ENCODE measurements around the gene RPRD2.

Gene RPRD2

DNA sequence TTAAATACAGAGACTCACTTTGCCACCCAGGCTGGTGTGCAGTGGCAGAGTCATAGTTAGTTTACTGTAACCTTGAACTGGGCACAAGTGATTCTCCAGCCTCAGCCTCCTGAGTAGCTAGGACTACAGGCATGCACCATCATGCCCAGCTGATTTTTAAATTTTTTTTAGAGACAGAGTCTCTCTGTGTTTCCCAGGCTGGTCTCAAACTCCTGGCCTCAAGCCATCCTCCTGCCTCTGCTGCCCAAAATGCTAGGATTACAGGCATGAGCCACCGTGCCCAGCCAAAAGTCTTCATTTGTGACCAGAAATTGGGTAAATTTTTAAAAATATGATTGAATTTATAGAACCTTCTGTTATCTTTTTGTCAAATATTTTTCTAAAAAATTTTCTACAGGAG, 105.3 kb downstream of the RPRD2 start:
- FAIRE-seq = no peak

DNA sequence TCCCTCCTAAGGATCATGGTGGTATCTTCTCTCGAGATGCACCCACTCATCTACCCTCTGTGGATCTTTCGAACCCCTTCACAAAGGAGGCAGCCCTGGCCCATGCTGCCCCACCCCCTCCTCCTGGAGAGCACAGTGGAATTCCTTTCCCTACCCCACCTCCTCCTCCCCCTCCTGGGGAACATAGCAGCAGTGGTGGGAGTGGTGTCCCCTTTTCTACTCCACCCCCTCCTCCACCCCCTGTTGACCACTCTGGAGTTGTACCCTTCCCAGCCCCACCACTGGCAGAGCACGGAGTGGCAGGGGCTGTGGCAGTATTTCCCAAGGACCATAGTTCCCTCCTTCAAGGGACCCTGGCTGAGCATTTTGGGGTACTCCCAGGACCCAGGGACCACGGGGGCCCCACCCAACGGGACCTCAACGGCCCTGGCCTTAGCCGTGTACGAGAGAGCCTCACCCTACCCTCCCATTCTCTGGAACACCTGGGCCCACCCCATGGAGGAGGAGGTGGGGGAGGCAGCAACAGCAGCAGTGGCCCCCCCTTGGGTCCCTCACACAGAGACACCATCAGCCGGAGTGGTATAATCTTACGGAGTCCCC, 108.8 kb downstream of the RPRD2 start:
- FAIRE-seq = no peak
- no peak for DNase-seq (ENCODE audit: low spot score)

More for the DNA sequence above, 105.3 kb downstream of the RPRD2 start:
- no peak for DNase-seq (ENCODE audit: low spot score)

DNA sequence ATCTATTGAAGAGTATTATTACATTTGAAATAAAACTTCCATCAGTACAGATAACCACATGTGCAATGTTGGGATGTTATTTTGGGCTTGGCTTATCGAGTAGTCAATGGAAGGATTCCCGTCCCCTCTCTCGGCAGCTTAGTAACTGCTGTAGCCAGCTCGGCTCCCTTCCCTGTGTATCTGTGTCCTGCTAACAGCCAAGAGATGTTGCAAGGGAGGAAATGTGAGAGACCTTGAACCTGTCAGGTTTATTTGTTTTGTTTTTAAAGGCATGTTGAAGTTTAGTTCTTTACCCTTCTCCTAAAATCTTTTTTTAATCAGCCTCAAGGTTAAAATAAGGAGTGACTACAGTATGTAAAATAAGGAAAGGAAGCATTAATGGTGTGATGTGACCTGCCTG, 109.7 kb downstream of the RPRD2 start:
- FAIRE-seq = no peak
- DNase-seq (ENCODE audit: low spot score) = no peak

DNA sequence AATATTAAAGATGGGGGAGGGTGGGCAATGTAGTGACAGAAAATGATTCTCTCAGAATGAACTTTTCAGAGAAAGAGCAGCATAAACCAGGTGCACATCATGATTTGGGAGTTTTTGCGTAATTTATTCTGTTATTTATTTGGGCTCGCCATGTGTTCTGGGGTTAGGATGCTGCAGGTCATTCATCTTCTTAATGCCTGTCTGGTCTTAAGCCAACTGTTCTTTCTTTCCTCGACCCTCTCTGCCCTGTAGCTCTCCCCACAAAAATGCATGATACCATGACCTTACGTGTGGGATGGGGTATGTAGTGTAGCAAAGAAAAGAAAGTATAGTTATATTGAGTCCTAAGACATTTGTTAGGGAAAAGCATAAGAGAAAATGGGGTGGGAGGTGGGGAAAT, 110.9 kb downstream of the RPRD2 start:
- DNase-seq (ENCODE audit: low spot score) (no peak), FAIRE-seq (no peak)

DNA sequence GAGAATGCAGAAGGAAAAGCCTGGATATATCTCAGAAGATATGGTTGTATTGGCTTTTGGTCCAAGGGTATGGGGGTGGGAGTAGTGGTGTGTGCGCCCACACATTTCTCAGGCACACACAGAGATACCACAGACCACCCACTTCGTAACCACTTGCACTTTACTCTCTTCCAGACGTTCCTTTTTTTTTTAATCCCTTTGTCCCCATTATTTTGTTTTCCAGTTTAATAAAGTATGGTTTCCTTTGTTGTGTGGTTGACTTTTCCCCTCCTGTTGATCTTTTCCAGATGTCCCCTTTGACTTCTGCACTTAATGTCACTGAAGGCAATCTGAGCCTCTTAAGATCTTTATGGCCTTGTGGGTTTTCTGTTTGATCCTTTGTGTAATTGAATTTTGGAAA, 112.8 kb downstream of the RPRD2 start:
- FAIRE-seq = no peak
- no peak for DNase-seq (ENCODE audit: low spot score)

DNA sequence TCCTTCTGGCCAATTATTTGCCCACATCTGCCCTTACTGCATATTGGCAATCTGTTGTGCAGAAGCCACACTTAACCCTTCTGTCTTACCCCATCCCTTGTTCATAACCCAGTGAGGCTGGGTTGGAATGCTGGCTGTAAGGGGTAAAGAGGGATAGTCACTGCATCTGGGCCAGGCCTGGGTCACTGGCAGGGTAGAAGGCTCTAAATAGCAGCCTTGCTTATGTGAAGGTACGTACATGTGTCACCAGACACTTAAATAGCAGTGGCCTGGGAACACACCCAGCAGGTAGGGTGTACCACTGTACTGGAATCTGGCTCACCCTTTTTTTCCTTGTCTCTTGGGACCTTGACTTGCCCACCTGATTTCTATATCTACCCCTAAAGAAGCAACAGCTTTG, 113.4 kb downstream of the RPRD2 start:
- DNase-seq (ENCODE audit: low spot score) (no peak), FAIRE-seq (no peak)

DNA sequence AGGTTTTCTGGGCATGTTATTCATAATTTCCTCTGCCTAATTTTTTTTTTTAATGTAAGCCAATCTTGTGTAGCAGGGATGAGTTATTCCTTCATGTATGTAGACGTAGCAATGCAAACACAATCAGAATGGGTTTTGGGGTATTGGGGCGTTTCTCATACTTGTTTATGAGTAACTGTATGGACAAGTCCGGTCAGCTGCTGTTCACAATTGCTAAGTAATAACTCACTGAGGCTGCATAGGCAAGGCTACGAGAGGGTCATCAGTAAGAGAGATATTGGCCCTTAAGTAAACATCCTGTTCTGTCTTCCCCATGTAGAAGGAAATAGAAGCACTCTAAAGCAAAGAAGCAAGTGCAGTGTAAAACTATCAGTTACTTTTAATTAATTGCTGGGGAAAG, 113.8 kb downstream of the RPRD2 start:
- no peak for DNase-seq (ENCODE audit: low spot score)
- FAIRE-seq = no peak

DNA sequence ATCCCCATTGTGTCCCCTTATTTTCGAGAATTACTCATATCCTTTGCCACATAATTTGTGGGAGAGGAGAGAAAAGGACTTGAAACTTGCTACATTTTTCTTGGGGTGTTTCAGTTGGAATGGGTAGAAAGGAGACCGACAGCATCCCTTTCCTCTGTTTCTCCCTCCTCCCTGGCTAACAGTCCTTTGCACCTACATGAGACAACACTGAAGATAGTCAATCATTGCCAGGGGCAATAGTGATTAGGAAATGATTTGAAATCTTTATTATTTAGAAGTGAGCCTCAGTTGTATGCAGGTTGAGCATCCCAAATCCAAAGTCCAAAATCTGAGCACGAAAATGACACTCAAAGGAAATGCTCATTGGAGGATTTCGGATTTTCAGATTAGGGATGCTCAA, 115.4 kb downstream of the RPRD2 start:
- no peak for FAIRE-seq
- no peak for DNase-seq (ENCODE audit: low spot score)

DNA sequence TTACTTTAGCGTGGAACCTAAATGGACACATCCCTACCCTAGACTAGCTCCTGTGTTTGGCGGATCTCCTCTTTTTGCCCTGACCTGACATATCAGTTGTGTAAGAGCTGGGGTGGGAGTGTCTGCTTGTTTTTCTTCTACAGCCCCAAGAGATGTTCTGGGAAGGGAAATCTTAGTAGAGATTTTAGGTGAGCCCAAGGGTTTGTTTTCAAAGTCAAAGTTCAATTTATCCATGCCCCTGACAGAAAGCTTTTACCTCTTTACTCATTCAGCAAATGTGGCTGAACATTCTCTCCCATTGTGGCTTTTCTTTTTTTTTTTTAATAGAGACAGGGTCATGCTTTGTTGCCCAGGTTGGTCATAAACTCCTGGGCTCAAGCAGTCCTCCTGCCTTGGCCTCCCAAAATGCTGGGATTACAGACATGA, 116.0 kb downstream of the RPRD2 start:
- DNase-seq (ENCODE audit: low spot score) (no peak), FAIRE-seq (no peak)

DNA sequence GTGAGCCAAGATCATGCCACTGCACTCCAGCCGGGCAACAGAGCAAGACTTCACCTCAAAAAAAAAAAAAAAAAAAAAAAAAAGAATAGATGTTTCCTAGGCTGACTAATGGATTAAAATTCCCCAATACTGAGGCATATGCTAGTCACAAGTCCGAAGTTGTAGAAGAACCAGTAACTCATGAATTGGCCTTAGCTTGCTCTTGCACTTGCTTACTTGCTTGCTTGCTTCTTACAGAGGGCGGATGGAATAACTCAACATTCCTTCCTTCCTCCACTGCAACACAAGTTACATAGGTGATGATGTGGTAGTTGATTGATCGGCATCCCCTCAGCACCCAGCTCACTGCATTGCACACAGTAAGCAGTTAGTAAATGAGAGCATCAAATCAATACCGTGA, 120.5 kb downstream of the RPRD2 start:
- DNase-seq (ENCODE audit: low spot score) (peak; percentile 26), FAIRE-seq (no peak)

DNA sequence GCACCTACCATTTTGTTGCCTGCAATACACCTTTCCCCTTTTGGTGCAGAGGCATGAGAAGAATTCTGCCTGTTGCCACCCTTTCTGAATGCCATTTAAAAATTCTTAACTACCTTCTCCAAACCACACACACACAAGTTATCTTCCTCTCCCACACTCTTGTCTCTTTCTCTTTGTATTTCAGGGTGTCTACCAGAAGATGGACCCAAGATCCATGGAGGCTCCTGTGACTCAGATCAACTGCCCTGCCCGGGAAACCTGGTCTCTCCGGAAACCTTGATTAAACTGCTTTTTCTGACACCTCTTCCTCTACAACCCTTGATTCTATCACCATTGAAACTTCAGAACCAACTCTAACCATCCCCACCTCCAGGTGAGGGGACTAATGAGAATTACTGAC, 120.9 kb downstream of the RPRD2 start:
- DNase-seq (ENCODE audit: low spot score) (peak; percentile 13), FAIRE-seq (no peak)

DNA sequence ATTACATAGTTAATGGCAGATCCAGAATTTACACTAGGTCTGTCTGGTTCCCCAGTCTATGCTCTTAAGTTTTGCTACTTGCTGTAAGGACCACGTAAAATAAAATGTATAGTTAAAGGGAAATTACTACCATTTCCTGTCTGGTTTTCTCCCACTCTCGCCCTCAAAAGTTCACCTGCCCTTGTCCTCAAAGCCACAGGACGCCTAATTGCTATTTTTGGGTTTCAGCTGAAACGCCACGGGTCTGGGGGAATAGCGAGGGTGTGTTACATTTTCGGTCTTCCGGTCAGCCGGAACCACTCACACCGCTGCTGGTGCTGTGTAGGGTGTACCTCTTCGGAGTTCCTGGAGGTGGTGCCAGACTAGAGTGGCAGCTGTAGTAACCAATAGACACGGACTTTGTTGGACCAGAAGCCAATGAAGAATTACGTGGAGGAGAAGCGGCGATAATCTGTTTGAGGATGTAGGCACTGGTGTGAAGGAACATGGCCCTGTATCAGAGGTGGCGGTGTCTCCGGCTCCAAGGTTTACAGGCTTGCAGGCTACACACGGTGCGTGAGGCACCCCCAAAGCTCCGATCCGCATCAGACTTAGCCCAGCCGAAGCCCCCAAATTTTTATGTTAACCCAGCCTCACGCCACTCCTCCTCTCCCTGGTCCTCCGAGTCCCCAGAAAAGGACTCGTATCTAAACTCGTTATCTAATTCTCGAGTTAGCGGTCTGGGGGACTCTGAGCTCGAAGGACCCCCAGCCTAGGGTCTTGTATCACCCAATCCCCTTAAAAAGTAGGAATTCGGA, 123.2 kb downstream of the RPRD2 start, which contains the start of gene TARS2:
Gene TARS2 (plus strand): TSS at position 454 of the 797 bp plus-strand sequence. CDS start 32 bp downstream, at position 486.
- DNase-seq (ENCODE audit: low spot score) (peak; percentile 99), FAIRE-seq (peak; percentile 83)

DNA sequence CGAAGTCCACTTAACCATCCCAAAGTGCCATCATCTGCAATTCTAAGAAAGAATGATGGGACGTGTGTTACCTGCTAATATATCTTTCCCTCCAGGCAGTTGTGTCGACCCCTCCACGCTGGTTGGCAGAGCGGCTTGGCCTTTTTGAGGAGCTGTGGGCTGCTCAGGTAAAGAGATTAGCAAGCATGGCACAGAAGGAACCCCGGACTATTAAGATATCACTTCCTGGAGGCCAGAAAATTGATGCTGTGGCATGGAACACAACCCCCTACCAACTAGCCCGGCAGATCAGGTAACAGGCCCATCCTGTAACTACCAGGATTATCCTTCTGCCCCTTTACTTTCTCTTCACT, 123.8 kb downstream of the RPRD2 start:
- DNase-seq (ENCODE audit: low spot score) (no peak), FAIRE-seq (no peak)

DNA sequence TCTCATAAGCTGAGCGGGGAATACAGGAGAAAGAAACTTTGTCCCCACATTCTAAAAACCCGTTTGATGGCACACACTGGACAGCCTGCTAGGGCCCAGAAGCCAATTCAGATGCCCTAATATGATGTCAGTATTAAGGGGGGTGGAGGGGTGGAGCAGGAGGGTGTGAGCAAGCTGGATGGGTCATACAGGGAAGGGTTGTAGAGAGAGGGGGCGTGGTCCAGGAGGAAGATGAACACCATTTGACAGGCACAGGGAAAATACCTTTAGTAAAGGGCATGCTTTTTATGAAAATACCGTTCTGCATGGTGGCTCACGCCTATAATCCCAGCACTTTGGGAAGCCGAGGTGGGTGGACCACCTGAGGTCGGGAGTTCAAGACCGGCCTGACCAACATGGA, 129.2 kb downstream of the RPRD2 start:
- FAIRE-seq (no peak), DNase-seq (ENCODE audit: low spot score) (no peak)

DNA sequence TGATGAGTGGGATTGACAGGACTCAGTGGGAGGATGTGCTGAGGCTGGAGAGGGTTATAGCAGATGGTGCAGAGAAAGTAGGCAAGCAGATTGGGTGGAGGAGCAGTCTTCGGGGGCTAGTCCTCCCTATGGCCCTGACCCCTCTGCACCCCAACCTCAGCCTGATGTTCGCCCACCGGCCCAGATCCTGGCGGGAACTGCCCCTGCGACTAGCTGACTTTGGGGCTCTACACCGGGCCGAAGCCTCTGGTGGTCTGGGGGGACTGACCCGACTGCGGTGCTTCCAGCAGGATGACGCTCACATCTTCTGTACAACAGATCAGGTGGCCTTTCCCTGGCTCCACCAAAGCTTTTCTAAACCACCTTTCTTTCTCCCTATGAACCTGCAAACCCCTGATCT, 134.4 kb downstream of the RPRD2 start:
- FAIRE-seq = no peak
- DNase-seq (ENCODE audit: low spot score) = no peak

DNA sequence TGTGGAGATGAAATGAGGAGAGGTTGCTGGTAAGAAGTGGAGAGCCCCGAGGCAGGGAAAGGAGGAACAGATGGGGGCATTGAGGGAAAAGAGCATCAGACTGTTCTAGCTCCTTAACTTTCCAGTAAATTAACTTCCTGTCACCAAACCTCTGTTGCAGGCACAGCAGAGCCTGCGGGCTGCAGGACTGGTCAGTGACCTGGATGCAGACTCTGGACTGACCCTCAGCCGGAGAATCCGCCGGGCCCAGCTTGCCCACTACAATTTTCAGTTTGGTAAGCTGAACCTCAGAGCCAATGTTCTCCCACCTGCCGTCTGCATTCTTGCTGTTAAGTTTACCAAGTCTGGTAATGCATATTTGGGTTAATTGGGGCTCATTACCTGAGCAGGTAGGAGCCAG, 141.5 kb downstream of the RPRD2 start:
- no peak for FAIRE-seq

DNA sequence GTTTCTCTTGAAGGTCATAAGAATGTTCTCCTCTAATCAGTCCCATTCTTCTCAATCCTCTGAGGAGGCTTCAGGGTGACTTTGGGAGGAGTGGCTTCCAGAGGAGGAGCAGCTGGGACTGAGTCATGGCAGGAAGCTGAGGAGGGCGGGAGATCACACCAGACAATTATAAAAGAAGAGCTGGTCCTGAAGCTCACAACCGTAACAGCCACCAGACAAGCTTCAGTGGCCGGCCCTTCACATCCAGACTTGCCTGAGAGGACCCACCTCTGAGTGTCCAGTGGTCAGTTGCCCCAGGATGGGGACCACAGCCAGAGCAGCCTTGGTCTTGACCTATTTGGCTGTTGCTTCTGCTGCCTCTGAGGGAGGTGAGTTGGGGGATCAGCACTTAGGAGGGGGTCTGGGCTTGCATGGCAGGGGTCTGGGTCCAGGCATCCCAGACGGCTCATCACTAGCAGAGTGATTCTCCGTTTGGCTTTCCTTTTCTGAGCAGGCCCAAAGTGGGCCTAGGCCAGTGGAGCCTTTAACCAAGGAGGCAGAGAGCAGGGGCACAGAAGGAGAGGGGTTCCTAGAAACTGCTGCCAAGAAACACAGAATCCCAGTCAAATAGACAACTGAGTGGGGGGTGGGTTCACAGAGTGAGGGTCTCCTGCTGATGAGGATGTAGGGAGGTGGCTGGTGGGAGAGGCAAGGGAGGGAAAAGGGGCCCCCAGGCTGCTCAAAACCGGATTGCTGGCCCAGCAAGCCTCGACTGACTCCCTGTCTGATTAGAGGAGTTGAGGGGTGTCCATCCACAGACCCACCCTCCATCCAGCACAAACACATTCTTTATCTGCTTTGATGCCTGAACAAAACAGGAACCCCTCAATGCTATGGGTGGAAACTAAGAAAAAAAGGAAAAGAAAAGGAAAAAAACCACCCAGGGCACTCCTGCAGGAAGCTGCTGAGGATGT, 144.2 kb downstream of the RPRD2 start, which contains the start of gene ECM1:
Gene ECM1 (plus strand): TSS at position 198 of the 953 bp plus-strand sequence. CDS start 101 bp downstream, at position 299.
- FAIRE-seq = peak; percentile 78
- DNase-seq (ENCODE audit: low spot score) = peak; percentile 72

More for the DNA sequence above, 141.5 kb downstream of the RPRD2 start:
- DNase-seq (ENCODE audit: low spot score) = no peak

DNA sequence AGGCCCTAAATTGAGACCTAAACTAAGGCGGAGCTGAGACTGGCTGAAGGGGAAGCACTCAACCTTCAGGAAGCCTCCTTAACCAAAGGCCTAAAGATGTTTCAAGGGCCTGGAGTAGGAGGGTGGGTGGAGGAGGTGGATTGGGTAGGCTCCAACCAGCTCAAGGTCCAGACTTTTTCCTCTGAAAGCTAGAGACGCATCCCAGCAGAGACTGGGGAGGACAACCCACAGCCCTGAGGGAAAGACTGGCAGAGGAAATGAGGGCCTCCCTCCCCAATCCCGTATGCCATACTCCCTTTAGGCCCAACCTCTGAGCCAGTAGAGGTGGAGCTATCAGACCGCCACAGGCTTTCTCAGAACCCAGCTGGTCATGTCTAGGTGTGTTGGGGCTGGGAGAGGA, 145.0 kb downstream of the RPRD2 start:
- DNase-seq (ENCODE audit: low spot score) (no peak), FAIRE-seq (no peak)

DNA sequence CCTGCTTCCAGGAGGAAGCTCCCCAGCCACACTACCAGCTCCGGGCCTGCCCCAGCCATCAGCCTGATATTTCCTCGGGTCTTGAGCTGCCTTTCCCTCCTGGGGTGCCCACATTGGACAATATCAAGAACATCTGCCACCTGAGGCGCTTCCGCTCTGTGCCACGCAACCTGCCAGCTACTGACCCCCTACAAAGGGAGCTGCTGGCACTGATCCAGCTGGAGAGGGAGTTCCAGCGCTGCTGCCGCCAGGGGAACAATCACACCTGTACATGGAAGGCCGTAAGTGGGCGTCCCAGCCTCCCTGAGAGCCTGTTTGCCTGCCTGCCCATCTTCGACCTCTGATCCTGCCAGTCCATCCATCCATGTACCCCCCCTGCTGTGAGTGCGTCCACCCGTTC, 147.6 kb downstream of the RPRD2 start:
- DNase-seq (ENCODE audit: low spot score) = no peak
- no peak for FAIRE-seq

DNA sequence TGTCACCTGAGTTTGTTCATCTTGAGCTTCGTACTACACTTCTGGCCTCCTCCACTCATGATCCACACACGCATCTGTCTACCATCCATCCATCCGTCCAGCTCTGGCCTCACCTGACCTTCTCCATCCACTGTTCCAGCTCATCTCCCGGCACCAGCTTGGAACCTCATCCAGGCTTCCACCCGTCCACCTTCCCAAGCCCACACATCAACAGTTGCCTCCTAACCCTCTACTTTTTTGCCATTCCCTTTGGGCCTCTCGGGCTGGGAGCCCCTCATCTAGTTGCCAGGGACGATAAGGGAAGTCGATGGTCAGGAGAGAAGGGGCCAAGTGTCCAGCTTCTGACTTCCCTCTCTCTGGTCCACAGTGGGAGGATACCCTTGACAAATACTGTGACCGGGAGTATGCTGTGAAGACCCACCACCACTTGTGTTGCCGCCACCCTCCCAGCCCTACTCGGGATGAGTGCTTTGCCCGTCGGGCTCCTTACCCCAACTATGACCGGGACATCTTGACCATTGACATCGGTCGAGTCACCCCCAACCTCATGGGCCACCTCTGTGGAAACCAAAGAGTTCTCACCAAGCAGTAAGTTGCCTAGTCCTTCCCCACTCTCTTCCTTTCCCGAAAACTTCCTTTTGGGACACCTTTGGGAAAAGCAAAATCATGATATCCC, 148.2 kb downstream of the RPRD2 start:
- FAIRE-seq = no peak
- no peak for DNase-seq (ENCODE audit: low spot score)

DNA sequence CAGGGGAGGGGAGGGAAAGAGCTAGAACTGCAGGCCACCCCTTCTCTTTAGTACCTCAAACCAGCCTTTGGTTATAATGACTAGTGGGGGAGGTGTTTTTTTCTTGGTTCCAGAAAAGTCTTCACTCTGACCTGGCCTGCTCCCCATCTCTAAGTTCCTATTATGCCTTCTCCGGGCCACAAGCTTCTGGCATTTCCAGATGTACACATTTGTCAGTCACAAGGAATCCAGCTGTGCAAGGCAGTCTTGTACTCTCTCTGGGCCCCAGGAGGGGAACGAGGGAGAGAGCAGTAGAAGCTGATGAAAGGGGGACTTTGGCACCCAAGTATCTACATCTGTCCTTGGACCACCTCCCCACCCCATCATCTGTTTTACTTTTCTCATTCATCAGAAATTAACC, 148.9 kb downstream of the RPRD2 start:
- no peak for DNase-seq (ENCODE audit: low spot score)
- no peak for FAIRE-seq
